Kasumi-1 (cell line): ENCODE measurements around the gene MYRFL.
"Not testable (repeated sequence)": the region's sequence is repeated elsewhere in the genome, so short reads cannot be mapped to it uniquely, and the experiment has no call there.

ENCODE experiments used
- DNase-seq, 2 experiments: peaks; one replicate each; lab custom pipeline; 2025; lab: John Stamatoyannopoulos, UW

MYRFL gene

GRCh38 chr12:69988481-69989321 is 163.7 kb downstream of the MYRFL start:
- no peak for DNase-seq

GRCh38 chr12:69991690-69992288 is 166.8 kb downstream of the MYRFL start:
- DNase-seq, result no peak

DNA sequence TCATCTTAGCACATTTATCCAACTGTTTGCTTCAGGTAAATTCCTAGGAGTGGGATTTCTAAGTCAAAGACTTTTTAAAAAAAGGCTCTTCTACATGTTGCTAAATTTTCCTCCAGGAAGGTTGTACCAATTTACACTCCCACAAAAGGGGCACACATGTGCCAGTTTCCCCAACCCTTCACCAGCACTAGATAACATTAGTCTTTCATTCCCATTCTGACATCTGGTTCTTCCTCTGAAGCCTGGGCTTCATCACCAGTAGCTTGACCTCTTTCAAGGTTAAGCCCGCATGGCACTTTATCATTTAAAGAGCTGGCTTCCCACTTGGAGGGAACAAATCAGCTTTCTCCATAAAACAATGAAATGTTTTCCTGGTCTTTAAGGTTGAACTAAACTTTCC is 168.4 kb downstream of the MYRFL start:
- no peak for DNase-seq

DNA sequence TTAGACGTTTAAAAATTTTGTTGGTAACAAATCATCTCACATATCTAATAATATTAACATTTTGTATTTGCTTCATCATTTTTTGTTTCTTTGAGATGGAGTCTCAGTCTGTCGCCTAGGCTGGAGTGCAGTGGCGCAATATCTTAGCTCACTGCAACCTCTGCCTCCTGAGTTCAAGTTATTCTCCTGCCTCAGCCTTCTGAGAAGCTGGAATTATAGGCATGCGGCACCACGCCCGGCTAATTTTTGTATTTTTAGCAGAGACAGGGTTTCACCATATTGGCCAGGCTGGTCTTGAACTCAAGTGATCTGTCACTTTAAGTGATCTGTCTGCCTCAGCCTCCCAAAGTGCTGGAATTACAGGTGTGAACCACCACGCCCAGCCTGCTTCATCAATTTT is 169.1 kb downstream of the MYRFL start:
- DNase-seq, result not testable (repeated sequence)

GRCh38 chr12:69994724-69995173 is 169.7 kb downstream of the MYRFL start:
- no peak for DNase-seq

DNA sequence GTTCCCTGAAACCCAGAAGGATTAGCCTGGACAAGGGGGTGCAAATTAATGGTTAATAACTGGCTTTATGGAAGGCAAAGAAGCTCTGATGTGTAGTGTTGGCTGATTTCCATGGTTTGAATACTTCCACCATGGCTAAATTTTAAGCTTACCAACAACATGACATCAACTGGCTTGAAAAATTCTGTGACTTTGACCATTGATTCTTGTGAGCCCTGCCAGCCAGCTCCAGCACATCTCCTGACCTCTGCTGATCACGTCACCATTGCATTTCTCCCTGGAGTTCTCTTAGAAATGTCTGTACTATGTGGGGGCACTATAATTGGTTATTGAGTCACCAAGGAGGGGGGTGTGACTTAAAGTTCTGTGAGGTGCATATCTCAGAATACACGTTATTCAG is 171.2 kb downstream of the MYRFL start:
- DNase-seq, result no peak

DNA sequence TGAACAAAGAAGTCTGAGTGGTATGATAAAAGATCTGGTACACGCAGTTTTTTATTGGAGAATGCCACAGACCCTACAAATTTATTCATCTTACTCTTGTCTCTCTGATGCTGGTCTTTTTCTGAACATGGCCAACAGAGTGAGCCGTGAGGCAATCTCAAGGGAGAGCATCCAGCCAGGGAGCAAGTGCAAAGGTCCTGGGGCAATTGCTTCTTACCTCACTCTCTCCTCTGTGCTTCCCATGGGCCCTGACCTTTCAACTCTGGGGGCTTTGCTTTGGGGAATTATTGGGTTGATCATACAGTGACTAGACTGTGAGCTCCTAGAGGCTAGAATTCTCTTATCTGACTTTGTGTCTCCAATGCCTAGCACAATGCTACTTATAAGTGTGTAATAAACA is 171.7 kb downstream of the MYRFL start:
- no peak for DNase-seq

GRCh38 chr12:69998011-69998410 is 173.0 kb downstream of the MYRFL start:
- DNase-seq, result no peak

- DNase-seq, result no peak
These were observed 173.9 kb downstream of the MYRFL start for GRCh38 chr12:69998922-69999321.

DNA sequence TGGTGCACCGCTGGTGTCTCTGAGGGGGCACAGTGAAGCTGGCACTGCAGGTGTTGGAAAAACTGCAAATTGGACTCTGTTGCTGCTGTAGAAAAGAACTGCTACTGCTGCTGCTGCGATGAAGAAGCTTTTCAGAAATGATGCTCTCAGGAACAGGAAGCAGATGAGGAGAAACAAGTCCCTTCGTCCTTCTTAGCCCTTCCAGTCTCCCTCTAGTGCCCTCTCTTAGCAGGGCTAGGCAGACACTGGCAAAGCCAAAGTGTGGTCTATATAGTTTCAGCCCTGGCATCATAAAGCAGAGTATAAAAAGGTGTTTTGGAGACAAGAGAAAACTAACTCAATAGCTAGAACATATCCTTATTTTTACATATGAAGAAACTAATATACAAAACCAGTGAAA is 174.5 kb downstream of the MYRFL start:
- DNase-seq, result peak; percentile 27 to 28

- DNase-seq, result no peak
These were observed 177.3 kb downstream of the MYRFL start for GRCh38 chr12:70002097-70002911.

DNA sequence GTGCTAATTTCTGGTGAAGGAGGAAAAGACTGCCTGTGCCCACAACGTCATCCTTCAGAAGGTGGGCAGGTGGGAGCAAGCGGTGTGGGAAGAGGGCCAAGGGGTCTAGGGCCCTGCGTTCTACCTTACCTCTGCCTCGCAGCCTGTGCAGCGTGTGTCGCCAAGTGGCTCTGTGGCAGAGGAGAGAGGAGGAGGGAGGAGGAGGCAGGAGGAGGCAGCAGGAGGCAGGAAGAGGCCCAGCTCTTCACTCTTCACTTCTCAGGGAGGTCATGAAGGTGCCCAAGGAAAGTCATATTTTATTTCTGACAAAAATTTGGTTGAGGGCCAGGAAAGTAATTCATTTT is 177.9 kb downstream of the MYRFL start:
- DNase-seq, result peak in 1 of 2 experiments; percentile 18

GRCh38 chr12:70005864-70006618 is 181.0 kb downstream of the MYRFL start:
- no peak for DNase-seq

DNA sequence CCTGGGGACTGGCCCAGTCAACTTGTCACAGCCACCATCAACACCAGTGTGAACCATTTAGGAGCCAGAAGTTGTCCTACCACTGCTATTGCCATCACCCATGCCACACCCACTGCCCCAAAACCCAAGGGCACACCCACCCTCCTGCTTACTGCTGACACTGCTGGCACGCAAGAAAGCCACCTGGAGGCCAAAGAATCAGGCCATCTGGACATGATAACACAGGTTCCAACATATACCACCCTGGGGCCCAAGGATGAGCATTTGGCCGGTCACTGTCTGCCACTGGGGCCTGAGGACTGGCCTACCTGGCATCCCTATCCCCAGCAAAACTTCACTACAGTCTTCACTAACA is 181.6 kb downstream of the MYRFL start:
- DNase-seq, result no peak

GRCh38 chr12:70007687-70008086 is 182.7 kb downstream of the MYRFL start:
- DNase-seq, result no peak
